Type B pancreatic cell (in vitro differentiated cells): ENCODE measurements around the gene C6orf163. TPM values are rescaled to one million over a fixed set of nuclear protein-coding genes. Genes with fewer than 3 reads are reported as not detected.

Source experiments
- DNase-seq: peaks from one replicate; pipeline ENCODE4 v3.0.0; 2021; ENCODE audit warnings: mixed read lengths; ENCODE audit not compliant: unreplicated experiment; ENCODE audit errors: extremely low spot score
- H3K27ac Mint-ChIP-seq: 2 replicates; pipeline ENCODE4 v1.8.0; 2021; ENCODE audit warnings: mild to moderate bottlenecking, mixed read lengths
- H3K27me3 Mint-ChIP-seq: 2 replicates; pipeline ENCODE4 v1.8.0; 2021; ENCODE audit warnings: mixed read lengths
- H3K36me3 Mint-ChIP-seq: 2 replicates; pipeline ENCODE4 v1.8.0; 2021; ENCODE audit warnings: mixed read lengths
- H3K4me1 Mint-ChIP-seq: one replicate; pipeline ENCODE4 v1.8.0; 2021; ENCODE audit warnings: mixed read lengths; ENCODE audit not compliant: unreplicated experiment
- H3K4me3 Mint-ChIP-seq: 2 replicates; pipeline ENCODE4 v1.8.0; 2021; ENCODE audit warnings: mild to moderate bottlenecking, mixed read lengths
- H3K9me3 Mint-ChIP-seq: 2 replicates; pipeline ENCODE4 v1.8.0; 2021; ENCODE audit warnings: mixed read lengths
- CTCF ChIP-seq: fragments of 200-600 bp; sonication (generic); conservative IDR thresholded peaks from 2 replicates; pipeline ENCODE4 v1.5.0; 2021; ENCODE audit warnings: antibody characterized with exemption, mild to moderate bottlenecking
- total RNA-seq: library from RNA; stranded (reverse); gene quantifications from 2 replicates; pipeline ENCODE4 v1.2.1, GENCODE V29; 2021; ENCODE audit warnings: low replicate concordance

C6orf163 gene
- total RNA-seq, 1 donor from 2014 or later = 3.3 TPM

GRCh38 chr6:87342829-87343228, 1.8 kb upstream of the C6orf163 start:
- H3K27me3 Mint-ChIP-seq = no peaks in the 10 kb centered on the region
- no peak for TF ChIP-seq CTCF
- no peaks in the 10 kb centered on the region for H3K9me3 Mint-ChIP-seq
- peak overlapping the region; percentile 3 for H3K27ac Mint-ChIP-seq
- DNase-seq = no peak
- peak overlapping the region; percentile 9 for H3K4me3 Mint-ChIP-seq
- peaks cover 28% of the 10 kb centered on the region for H3K36me3 Mint-ChIP-seq
- H3K4me1 Mint-ChIP-seq = peaks cover 22% of the 10 kb centered on the region

- H3K9me3 Mint-ChIP-seq = no peaks in the 10 kb centered on the region
- no peak for DNase-seq
- no peak for TF ChIP-seq CTCF
Measured at GRCh38 chr6:87346700-87347099, 2.1 kb downstream of the C6orf163 start.

DNA sequence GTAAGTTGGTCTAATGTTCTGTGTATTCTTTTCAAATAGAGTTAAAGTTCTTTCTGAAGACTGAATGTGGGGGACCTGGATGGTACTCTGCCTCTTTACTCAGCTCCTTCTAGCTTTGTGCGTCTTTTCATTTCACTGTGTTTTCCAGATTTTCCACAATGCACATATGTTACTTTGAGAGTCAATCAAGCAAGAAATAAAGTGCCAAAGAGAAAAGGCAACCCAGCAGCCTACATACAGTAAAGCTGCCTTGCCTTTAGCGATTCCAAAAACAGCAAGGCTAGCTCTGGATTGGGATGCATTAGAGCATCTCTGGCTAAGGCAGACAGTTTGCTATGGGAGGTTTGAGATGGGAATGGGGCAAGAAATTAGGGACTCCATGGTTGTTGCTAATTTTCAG, 5.3 kb downstream of the C6orf163 start:
- DNase-seq = no peak
- peaks cover 9% of the 10 kb centered on the region for H3K36me3 Mint-ChIP-seq
- H3K27ac Mint-ChIP-seq = no peak overlapping the region
- TF ChIP-seq CTCF = no peak
- H3K4me1 Mint-ChIP-seq = no peaks in the 10 kb centered on the region
- H3K9me3 Mint-ChIP-seq = no peaks in the 10 kb centered on the region
- H3K27me3 Mint-ChIP-seq = no peaks in the 10 kb centered on the region
- H3K4me3 Mint-ChIP-seq = no peak overlapping the region

More at GRCh38 chr6:87346700-87347099, 2.1 kb downstream of the C6orf163 start:
- Mint-ChIP-seq H3K4me1 (peaks cover 18% of the 10 kb centered on the region), H3K36me3 (peaks cover 16% of the 10 kb centered on the region), H3K27me3 (no peaks in the 10 kb centered on the region), H3K4me3 (no peak overlapping the region), H3K27ac (no peak overlapping the region)

GRCh38 chr6:87350516-87350915, 5.9 kb downstream of the C6orf163 start:
- no peaks in the 10 kb centered on the region for H3K9me3 Mint-ChIP-seq
- no peak for TF ChIP-seq CTCF
- H3K27ac Mint-ChIP-seq = no peak overlapping the region
- no peaks in the 10 kb centered on the region for H3K4me1 Mint-ChIP-seq
- H3K4me3 Mint-ChIP-seq = no peak overlapping the region
- H3K27me3 Mint-ChIP-seq = no peaks in the 10 kb centered on the region
- no peak for DNase-seq
- H3K36me3 Mint-ChIP-seq = peaks cover 7% of the 10 kb centered on the region

- peaks cover 7% of the 10 kb centered on the region for H3K36me3 Mint-ChIP-seq
- no peak for TF ChIP-seq CTCF
- no peak overlapping the region for H3K4me3 Mint-ChIP-seq
- H3K27ac Mint-ChIP-seq = no peak overlapping the region
- no peaks in the 10 kb centered on the region for H3K4me1 Mint-ChIP-seq
- DNase-seq = no peak
- H3K9me3 Mint-ChIP-seq = no peaks in the 10 kb centered on the region
- no peaks in the 10 kb centered on the region for H3K27me3 Mint-ChIP-seq
Measured at GRCh38 chr6:87351583-87351982, 7.0 kb downstream of the C6orf163 start.

GRCh38 chr6:87356181-87356580, 11.6 kb downstream of the C6orf163 start:
- Mint-ChIP-seq H3K27me3 (no peaks in the 10 kb centered on the region), H3K27ac (no peak overlapping the region), H3K4me1 (no peaks in the 10 kb centered on the region), H3K4me3 (no peak overlapping the region), H3K9me3 (no peaks in the 10 kb centered on the region), H3K36me3 (peaks cover 5% of the 10 kb centered on the region)
- TF ChIP-seq CTCF = no peak
- no peak for DNase-seq
